ENCODE data around the gene TMEM184A.
A peak's percentile ranks its signal among the peaks of the same experiment; 100 is the strongest.

TMEM184A gene

GRCh38 chr7:1512781-1513656, 43.0 kb downstream of the TMEM184A start:
- H3K4me3 ChIP-seq (replicated peaks; ENCODE audit: low read depth, low read length): no peak overlapping the region
- DNase-seq (ENCODE audit: low read depth): peak; percentile 63
- TF ChIP-seq CTCF (IDR thresholded peaks at IDR 0.05; ENCODE audit: low read length, missing control alignments): no peak

- TF ChIP-seq CTCF (IDR thresholded peaks at IDR 0.05; ENCODE audit: low read length, missing control alignments): no peak
- no peak for DNase-seq (ENCODE audit: low read depth)
- H3K4me3 ChIP-seq (replicated peaks; ENCODE audit: low read depth, low read length): no peak overlapping the region
Observed at GRCh38 chr7:1511444-1512422, 44.3 kb downstream of the TMEM184A start.

- H3K4me3 ChIP-seq (replicated peaks; ENCODE audit: low read depth, low read length): no peak overlapping the region
- no peak for DNase-seq (ENCODE audit: low read depth)
- TF ChIP-seq CTCF (IDR thresholded peaks at IDR 0.05; ENCODE audit: low read length, missing control alignments): no peak
Observed at GRCh38 chr7:1510780-1511154, 45.2 kb downstream of the TMEM184A start.

- DNase-seq (ENCODE audit: low read depth): no peak
- no peak for TF ChIP-seq CTCF (IDR thresholded peaks at IDR 0.05; ENCODE audit: low read length, missing control alignments)
- H3K4me3 ChIP-seq (replicated peaks; ENCODE audit: low read depth, low read length): no peak overlapping the region
Observed at GRCh38 chr7:1509226-1509625, 46.8 kb downstream of the TMEM184A start.

GRCh38 chr7:1508277-1508758, 47.7 kb downstream of the TMEM184A start:
- no peak for DNase-seq (ENCODE audit: low read depth)
- no peak for TF ChIP-seq CTCF (IDR thresholded peaks at IDR 0.05; ENCODE audit: low read length, missing control alignments)
- H3K4me3 ChIP-seq (replicated peaks; ENCODE audit: low read depth, low read length): no peak overlapping the region

- DNase-seq (ENCODE audit: low read depth): no peak
- no peak for TF ChIP-seq CTCF (IDR thresholded peaks at IDR 0.05; ENCODE audit: low read length, missing control alignments)
- no peak overlapping the region for H3K4me3 ChIP-seq (replicated peaks; ENCODE audit: low read depth, low read length)
Observed at GRCh38 chr7:1505731-1506550, 50.1 kb downstream of the TMEM184A start.
